Kidney glomerular epithelial cell (primary cell): Measurements from ENCODE around the gene IFT27.
"Not testable (repeated sequence)": the region's sequence is repeated elsewhere in the genome, so short reads cannot be mapped to it uniquely, and the experiment has no call there.

Experiments used
- DNase-seq: peaks from one replicate; lab custom pipeline; 2025; lab: John Stamatoyannopoulos, UW

IFT27 gene

GRCh38 chr22:36765131-36765942 is 10.6 kb downstream of the IFT27 start:
- DNase-seq, result no peak

- no peak for DNase-seq
Observed at GRCh38 chr22:36764641-36765040, 11.3 kb downstream of the IFT27 start.

- no peak for DNase-seq
Observed at GRCh38 chr22:36764060-36764459, 11.9 kb downstream of the IFT27 start.

- no peak for DNase-seq
Observed at GRCh38 chr22:36763576-36763975, 12.3 kb downstream of the IFT27 start.

GRCh38 chr22:36762687-36763260 is 13.1 kb downstream of the IFT27 start:
- no peak for DNase-seq

GRCh38 chr22:36761553-36762240 is 14.2 kb downstream of the IFT27 start:
- no peak for DNase-seq

- no peak for DNase-seq
Observed at GRCh38 chr22:36760786-36761185, 15.1 kb downstream of the IFT27 start.

GRCh38 chr22:36759481-36760159 is 16.3 kb downstream of the IFT27 start:
- DNase-seq, result no peak

- DNase-seq, result no peak
Observed at GRCh38 chr22:36758792-36759271, 17.1 kb downstream of the IFT27 start.

GRCh38 chr22:36757668-36758211 is 18.2 kb downstream of the IFT27 start:
- peak; percentile 34 for DNase-seq

GRCh38 chr22:36756746-36757655 is 18.9 kb downstream of the IFT27 start:
- no peak for DNase-seq

- no peak for DNase-seq
Observed at GRCh38 chr22:36756031-36756430, 19.9 kb downstream of the IFT27 start.

GRCh38 chr22:36755316-36755715 is 20.6 kb downstream of the IFT27 start:
- no peak for DNase-seq

GRCh38 chr22:36754881-36755280 is 21.0 kb downstream of the IFT27 start:
- not testable (repeated sequence) for DNase-seq

GRCh38 chr22:36753916-36754315 is 22.0 kb downstream of the IFT27 start:
- DNase-seq, result no peak

GRCh38 chr22:36753120-36753802 is 22.7 kb downstream of the IFT27 start:
- no peak for DNase-seq

GRCh38 chr22:36746375-36746970 is 29.4 kb downstream of the IFT27 start:
- no peak for DNase-seq

GRCh38 chr22:36745301-36745995 is 30.5 kb downstream of the IFT27 start:
- no peak for DNase-seq

GRCh38 chr22:36744791-36745190 is 31.1 kb downstream of the IFT27 start:
- no peak for DNase-seq
